ENCODE data around the gene ADAM12.
A peak's percentile ranks its signal among the peaks of the same experiment; 100 is the strongest.

The ADAM12 gene

GRCh38 chr10:126131341-126131740, 256.9 kb downstream of the ADAM12 start:
- Mint-ChIP-seq H3K27me3 (ENCODE audit: low read depth) (peaks cover 8% of the 10 kb centered on the region), H3K36me3 (ENCODE audit: low read depth) (peaks cover 11% of the 10 kb centered on the region), H3K9me3 (peaks cover 3% of the 10 kb centered on the region), H3K4me3 (no peak overlapping the region), H3K4me1 (peaks cover 41% of the 10 kb centered on the region), H3K27ac (peak overlapping the region; percentile 9 to 37 (median 16))
- no peak for TF ChIP-seq CTCF (IDR thresholded peaks at IDR 0.05; ENCODE audit: unreplicated experiment in 3 of 3)

GRCh38 chr10:126130271-126130710, 258.0 kb downstream of the ADAM12 start:
- Mint-ChIP-seq H3K4me3 (no peak overlapping the region), H3K9me3 (peaks cover 3% of the 10 kb centered on the region), H3K27ac (peak overlapping the region; percentile 27 to 60 (median 37)), H3K4me1 (peaks cover 42% of the 10 kb centered on the region), H3K36me3 (ENCODE audit: low read depth) (peaks cover 11% of the 10 kb centered on the region), H3K27me3 (ENCODE audit: low read depth) (peaks cover 8% of the 10 kb centered on the region)
- no peak for TF ChIP-seq CTCF (IDR thresholded peaks at IDR 0.05; ENCODE audit: unreplicated experiment in 3 of 3)

- no peak for TF ChIP-seq CTCF (IDR thresholded peaks at IDR 0.05; ENCODE audit: unreplicated experiment in 3 of 3)
- peaks cover 8% of the 10 kb centered on the region for H3K27me3 Mint-ChIP-seq (ENCODE audit: low read depth)
- H3K9me3 Mint-ChIP-seq = peaks cover 3% of the 10 kb centered on the region
- H3K4me1 Mint-ChIP-seq = peaks cover 41% of the 10 kb centered on the region
- peak overlapping the region in 1 of 3 experiments; percentile 37 for H3K27ac Mint-ChIP-seq
- H3K4me3 Mint-ChIP-seq = no peak overlapping the region
- peaks cover 11% of the 10 kb centered on the region for H3K36me3 Mint-ChIP-seq (ENCODE audit: low read depth)
These were observed 259.3 kb downstream of the ADAM12 start for GRCh38 chr10:126129026-126129425.

- Mint-ChIP-seq H3K36me3 (ENCODE audit: low read depth) (peaks cover 7% of the 10 kb centered on the region), H3K4me3 (no peak overlapping the region)
- TF ChIP-seq CTCF (IDR thresholded peaks at IDR 0.05; ENCODE audit: unreplicated experiment in 3 of 3) = no peak
These were observed 259.7 kb downstream of the ADAM12 start for GRCh38 chr10:126128581-126128980.

GRCh38 chr10:126127481-126128029, 260.7 kb downstream of the ADAM12 start:
- Mint-ChIP-seq H3K9me3 (no peaks in the 10 kb centered on the region), H3K27me3 (ENCODE audit: low read depth) (peaks cover 8% of the 10 kb centered on the region), H3K4me1 (peaks cover 45% of the 10 kb centered on the region), H3K4me3 (no peak overlapping the region), H3K27ac (peak overlapping the region in 1 of 3 experiments; percentile 5), H3K36me3 (ENCODE audit: low read depth) (no peaks in the 10 kb centered on the region)
- TF ChIP-seq CTCF (IDR thresholded peaks at IDR 0.05; ENCODE audit: unreplicated experiment in 3 of 3) = no peak

More at GRCh38 chr10:126128581-126128980, 259.7 kb downstream of the ADAM12 start:
- Mint-ChIP-seq H3K27ac (peak overlapping the region in 2 of 3 experiments; percentile 30 to 32), H3K4me1 (peaks cover 39% of the 10 kb centered on the region), H3K27me3 (ENCODE audit: low read depth) (peaks cover 8% of the 10 kb centered on the region), H3K9me3 (peaks cover under 1% of the 10 kb centered on the region)

- Mint-ChIP-seq H3K4me3 (no peak overlapping the region), H3K27me3 (ENCODE audit: low read depth) (peaks cover 8% of the 10 kb centered on the region), H3K4me1 (peaks cover 45% of the 10 kb centered on the region), H3K27ac (no peak overlapping the region), H3K9me3 (no peaks in the 10 kb centered on the region), H3K36me3 (ENCODE audit: low read depth) (no peaks in the 10 kb centered on the region)
- no peak for TF ChIP-seq CTCF (IDR thresholded peaks at IDR 0.05; ENCODE audit: unreplicated experiment in 3 of 3)
These were observed 261.4 kb downstream of the ADAM12 start for GRCh38 chr10:126126866-126127265.

Data from nephron (organoid).